Ovary (tissue), 9 donors: ENCODE measurements around the gene MINDY3. TPM values are rescaled to one million over a fixed set of nuclear protein-coding genes. Genes with fewer than 3 reads are reported as not detected.

ENCODE experiments used
- DNase-seq, 5 donors: peaks; one replicate each; pipeline ENCODE4 v3.0.0-alpha.2; 2019 to 2020
- H3K27ac ChIP-seq, 2 donors: fragments of 200-600 bp; one replicate each; pipeline versions ENCODE4 v1.5.1 to v1.8.0; 2019 to 2022
- H3K27me3 ChIP-seq: fragments of 200-600 bp; one replicate; pipeline ENCODE4 v1.8.0; 2022
- H3K36me3 ChIP-seq: fragments of 200-600 bp; sonication (generic); one replicate; pipeline ENCODE4 v1.5.1; 2019
- H3K4me1 ChIP-seq: one replicate; pipeline ENCODE4 v1.8.1; 2013; ENCODE audit warnings: mild to moderate bottlenecking, moderate library complexity; ENCODE audit not compliant: insufficient read depth
- H3K4me3 ChIP-seq: fragments of 200-600 bp; sonication (generic); one replicate; pipeline ENCODE4 v1.5.1; 2017
- H3K9me3 ChIP-seq, 2 donors: fragments of 200-600 bp in 1 of 2; sonication (generic) in 1 of 2; one replicate each; pipeline versions ENCODE4 v1.5.1 to v1.8.1; 2013 to 2019; ENCODE audit warnings: mild to moderate bottlenecking in 1 of 2, moderate library complexity in 1 of 2
- CTCF ChIP-seq, 3 donors: fragments of 450-650 bp in 2 of 3; fragments of 200-600 bp in 1 of 3; IDR thresholded peaks; one replicate each; pipeline versions ENCODE4 v1.5.1 to v1.8.0; 2016 to 2022; ENCODE audit warnings: antibody characterized with exemption in 3 of 3, mild to moderate bottlenecking in 1 of 3
- EP300 ChIP-seq: sonication (generic); formaldehyde crosslinking; IDR thresholded peaks from one replicate; pipeline ENCODE4 v1.6.1; 2017; ENCODE audit warnings: antibody characterized with exemption
- POLR2A ChIP-seq: fragments of 450-650 bp; IDR thresholded peaks from one replicate; pipeline ENCODE4 v1.6.1; 2017; ENCODE audit warnings: antibody characterized with exemption, mild to moderate bottlenecking, moderate library complexity
- WGBS, 3 donors: extraction: QIAGEN DNeasy Blood & Tissue Kit in 1 of 3; methylation state at CpG; one replicate each; pipeline versions ENCODE4 v1.1.5 to v1.1.7; 2013 to 2017; 5-methylcytosine and 5-hydroxymethylcytosine counted together
- intact Hi-C, 4 donors: fragments of 100-400 bp; cut with DNase I; formaldehyde crosslinking; loops; one replicate each; pipeline versions ENCODE4 v1.11.0 to v1.15.1; 2022 to 2023
- polyA plus RNA-seq, 2 donors: library from polyadenylated mRNA; stranded (reverse); fragments of 200-250 nt in 1 of 2; fragments of 350-450 nt in 1 of 2; fragmentation: Illumina TruSeq in 1 of 2; extraction: RNeasy Lipid Tissue Mini Kit (QIAGEN cat#74804) in 1 of 2; gene quantifications; one replicate each; pipeline ENCODE4 v1.2.3, GENCODE V29; 2013 to 2014
- total RNA-seq, 7 donors: library from RNA; depleted of rRNA in 2 of 7; stranded (reverse); fragments of >200 nt in 2 of 7; fragmentation: NEBNext Ultra II Directional in 3 of 7; extraction: Animal tissue kit (Norgen Biotek cat#: 25700) in 3 of 7; gene quantifications; one replicate each; pipeline versions ENCODE4 v1.1.0 to v1.2.4, GENCODE V29; 2016 to 2023
- donor health status: DM: no; HTN: no; CAD: no; lungs with moderate emphysema.
- donor health status: DM: no; HTN: no; CAD: no.
- donor health status: Bipolar disorder and iron deficiency.
- donor health status: DM: yes; HTN: yes; CAD: no.
- donor health status: DM: no; HTN: no; CAD: no.
- donor health status: DM: yes; HTN: yes; CAD: no.

MINDY3 gene
- total and polyA plus RNA-seq, 9 donors: 15.7 to 43.3 (median 31.6) TPM

DNA sequence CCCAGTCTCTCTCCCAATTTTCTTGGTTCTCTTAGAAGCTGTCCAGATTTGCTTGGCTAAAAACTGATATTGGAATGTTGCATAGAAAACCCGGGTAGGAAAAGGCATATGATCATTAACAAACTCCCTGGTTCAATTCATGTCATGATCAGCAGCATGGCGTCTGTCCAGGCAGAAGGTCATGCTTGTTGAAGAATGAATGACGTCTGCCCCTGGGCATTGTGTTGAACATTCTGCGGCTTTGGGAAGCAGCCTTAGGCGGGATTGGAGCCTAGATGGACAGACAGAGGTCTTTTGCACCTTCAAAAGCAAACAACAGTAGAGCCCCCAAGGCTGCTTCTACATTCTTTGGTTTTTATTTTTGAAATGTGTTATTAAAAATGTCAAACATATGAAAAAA lies 7.7 kb upstream of the MINDY3 start:
- H3K27me3 ChIP-seq: no peaks in the 10 kb centered on the region
- no peaks in the 10 kb centered on the region for H3K36me3 ChIP-seq
- no peak for DNase-seq
- WGBS, 3 donors: 62 to 72% (median 64%) methylated on average over 5 of the region's 5 CpGs
- H3K4me1 ChIP-seq: no peaks in the 10 kb centered on the region
- no peak overlapping the region for H3K4me3 ChIP-seq
- H3K9me3 ChIP-seq: peaks cover 0 to 6% of the 10 kb centered on the region in 2 donors
- no peak for TF ChIP-seq EP300
- TF ChIP-seq CTCF (IDR thresholded peaks at IDR 0.05): no peak
- no peak for TF ChIP-seq POLR2A
- no peak overlapping the region for H3K27ac ChIP-seq
- intact Hi-C loops: no loop called here

DNA sequence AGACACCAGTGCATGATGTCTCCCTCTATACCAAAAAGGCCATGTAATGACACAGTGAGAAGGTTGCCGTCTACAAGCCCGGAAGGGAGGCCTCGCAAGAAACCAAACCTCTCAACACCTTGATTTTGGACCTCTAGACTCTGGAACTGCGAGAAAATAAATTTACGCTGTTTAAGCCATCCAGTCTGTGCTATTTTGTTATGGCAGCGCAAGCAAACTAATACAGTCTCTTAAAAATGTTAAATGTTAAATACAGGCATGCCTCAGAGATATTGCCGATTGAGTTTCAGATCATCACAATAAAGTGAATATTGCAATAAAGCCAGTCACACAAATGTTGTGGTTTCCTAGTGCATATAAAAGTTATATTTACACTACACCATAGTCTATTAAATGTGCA lies 5.0 kb upstream of the MINDY3 start:
- Histone ChIP-seq H3K4me1 (no peaks in the 10 kb centered on the region), H3K27me3 (no peaks in the 10 kb centered on the region), H3K36me3 (no peaks in the 10 kb centered on the region), H3K9me3 (peaks cover 0 to 6% of the 10 kb centered on the region in 2 donors), H3K4me3 (no peak overlapping the region), H3K27ac (no peak overlapping the region)
- WGBS, 3 donors: 88 to 96% (median 89%) methylated on average over 7 of the region's 7 CpGs
- TF ChIP-seq EP300: no peak
- TF ChIP-seq POLR2A: no peak
- TF ChIP-seq CTCF (IDR thresholded peaks at IDR 0.05): no peak
- no peak for DNase-seq
- intact Hi-C loops: no loop called here

DNA sequence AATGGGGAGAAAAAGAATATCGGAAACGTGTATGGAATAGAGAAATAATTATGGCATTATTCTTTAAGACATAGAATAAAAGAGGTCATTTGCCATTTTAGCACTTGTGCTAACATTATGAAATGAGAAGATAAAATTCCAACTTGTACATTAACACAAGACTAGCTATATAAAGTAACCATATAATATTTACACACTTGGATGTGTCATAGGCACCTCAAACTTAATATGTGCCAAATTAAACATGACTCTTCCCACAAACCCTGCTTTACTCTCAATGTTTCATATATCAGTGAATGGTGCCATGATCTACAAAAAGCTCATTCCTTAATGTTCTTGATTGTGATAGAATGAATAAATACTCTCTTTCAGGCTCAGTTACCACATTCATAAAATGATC lies 4.1 kb upstream of the MINDY3 start:
- 75 to 88% (median 87%) methylated on average over 2 of the region's 2 CpGs for WGBS, 3 donors
- no peak overlapping the region for H3K27ac ChIP-seq

DNA sequence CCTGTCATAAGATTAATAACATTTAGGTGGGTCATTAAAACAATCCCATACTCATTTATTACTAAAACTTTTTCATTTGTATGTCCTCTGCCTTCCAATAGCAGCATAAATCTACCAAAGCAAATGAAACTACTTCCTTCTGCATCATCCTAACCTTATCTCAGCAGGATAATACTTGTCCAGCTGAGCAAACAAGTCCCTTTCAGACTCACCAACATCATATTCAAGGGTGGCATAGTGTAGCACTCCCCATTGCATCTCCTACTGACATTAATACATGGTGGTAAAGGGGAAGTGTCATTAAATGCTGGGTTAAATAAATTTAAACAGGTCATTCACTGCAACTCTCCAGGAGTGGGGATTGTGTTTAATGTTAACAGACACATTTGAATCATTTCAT lies 3.4 kb upstream of the MINDY3 start:
- DNase-seq: no peak
- intact Hi-C loops: no loop called here
- Histone ChIP-seq H3K4me3 (no peak overlapping the region), H3K9me3 (peaks cover 0 to 6% of the 10 kb centered on the region in 2 donors), H3K27ac (no peak overlapping the region), H3K27me3 (no peaks in the 10 kb centered on the region), H3K4me1 (no peaks in the 10 kb centered on the region), H3K36me3 (no peaks in the 10 kb centered on the region)
- TF ChIP-seq EP300: no peak
- no peak for TF ChIP-seq POLR2A
- TF ChIP-seq CTCF (IDR thresholded peaks at IDR 0.05): no peak

More for the DNA sequence above, 4.1 kb upstream of the MINDY3 start:
- Histone ChIP-seq H3K36me3 (no peaks in the 10 kb centered on the region), H3K4me3 (no peak overlapping the region), H3K9me3 (peaks cover 0 to 6% of the 10 kb centered on the region in 2 donors), H3K4me1 (no peaks in the 10 kb centered on the region), H3K27me3 (no peaks in the 10 kb centered on the region)
- no peak for DNase-seq
- intact Hi-C loops: no loop called here
- no peak for TF ChIP-seq POLR2A
- no peak for TF ChIP-seq CTCF (IDR thresholded peaks at IDR 0.05)
- TF ChIP-seq EP300: no peak

DNA sequence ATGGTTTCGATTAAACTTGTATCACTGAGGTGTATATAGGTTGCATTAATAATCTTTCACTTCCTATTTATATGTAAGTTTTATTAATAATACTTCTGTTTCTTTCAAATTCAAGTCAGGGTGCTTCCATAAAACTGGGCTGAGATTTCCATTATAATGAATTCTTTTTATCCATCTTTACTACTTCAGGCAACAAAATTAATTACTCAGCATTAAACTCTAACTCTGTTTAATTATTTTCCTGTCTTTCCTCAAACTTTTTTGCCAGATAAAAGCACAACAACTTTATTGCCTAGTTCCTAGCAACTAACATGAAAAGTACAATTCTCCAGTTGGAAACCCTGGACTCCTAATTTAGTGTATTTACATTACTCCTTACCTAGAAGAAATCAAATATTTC lies 3.0 kb upstream of the MINDY3 start:
- no peaks in the 10 kb centered on the region for H3K36me3 ChIP-seq
- 94 to 97% (median 96%) methylated on average over 1 of the region's 1 CpG for WGBS, 3 donors
- H3K9me3 ChIP-seq: peaks cover 0 to 6% of the 10 kb centered on the region in 2 donors
- H3K27me3 ChIP-seq: no peaks in the 10 kb centered on the region
- intact Hi-C loops: no loop called here
- H3K27ac ChIP-seq: no peak overlapping the region
- no peak for TF ChIP-seq POLR2A
- no peak for TF ChIP-seq CTCF (IDR thresholded peaks at IDR 0.05)
- TF ChIP-seq EP300: no peak
- DNase-seq: no peak
- H3K4me3 ChIP-seq: no peak overlapping the region
- no peaks in the 10 kb centered on the region for H3K4me1 ChIP-seq
